HL-60 (cell line): ENCODE results near the gene PGAM2.

Source experiments
- DNase-seq, 2 experiments: peaks; one replicate each; pipeline ENCODE4 v3.0.0-alpha.2; 2010 to 2020; ENCODE audit warnings: low read depth in 1 of 2, low spot score in 1 of 2
- H3K27ac ChIP-seq: fragments of 250-450 bp; sonication (Bioruptor Pico); replicated peaks from 2 replicates; pipeline ENCODE4 v1.5.1; 2020; ENCODE audit warnings: mild to moderate bottlenecking, moderate library complexity
- H3K27me3 ChIP-seq: fragments of 250-450 bp; sonication (Bioruptor Pico); 2 replicates; pipeline ENCODE4 v1.5.1; 2021; ENCODE audit warnings: mild to moderate bottlenecking, moderate library complexity; ENCODE audit not compliant: insufficient read depth, poor library complexity, severe bottlenecking
- H3K4me3 ChIP-seq: replicated peaks from 2 replicates; pipeline ENCODE4 v1.5.1; 2011; ENCODE audit warnings: mild to moderate bottlenecking, control low read depth, low read length; ENCODE audit not compliant: insufficient read depth
- CTCF ChIP-seq: IDR thresholded peaks from one replicate; pipeline ENCODE4 v1.5.1; 2011; ENCODE audit warnings: low read length, control low read depth, inconsistent platforms; ENCODE audit not compliant: insufficient read depth
- GABPA ChIP-seq: IDR thresholded peaks from 2 replicates; pipeline ENCODE4 v1.6.1; 2012; ENCODE audit warnings: low read depth
- POLR2AphosphoS5 ChIP-seq: IDR thresholded peaks from 2 replicates; pipeline ENCODE4 v1.6.1; 2012; ENCODE audit warnings: low read depth
- SPI1 ChIP-seq: IDR thresholded peaks from 2 replicates; pipeline ENCODE4 v1.6.1; 2012; ENCODE audit warnings: low read depth, mild to moderate bottlenecking, borderline replicate concordance
- TF ChIP-seq, protein P1 (sequence below): IDR thresholded peaks from 2 replicates; pipeline ENCODE4 v1.6.1; 2012; ENCODE audit warnings: low read depth; ENCODE audit not compliant: insufficient replicate concordance

The PGAM2 gene

DNA sequence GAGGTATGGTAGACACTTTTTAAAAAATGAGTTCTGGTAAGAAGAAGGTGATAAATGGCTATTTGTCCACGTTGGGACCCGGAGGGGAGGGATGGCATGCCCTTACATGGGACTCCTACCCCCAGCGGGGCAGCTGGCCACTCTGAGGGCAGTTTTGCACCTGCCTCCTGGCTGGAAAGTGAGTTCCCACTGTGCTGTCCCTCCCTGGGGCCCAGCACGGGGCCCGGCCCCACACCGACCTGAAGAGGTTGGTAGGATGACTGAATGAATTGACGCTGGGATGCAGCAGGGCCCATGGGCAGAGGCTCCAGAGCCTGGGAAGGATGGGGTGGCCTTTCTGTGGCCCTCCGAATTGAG, 38.2 kb upstream of the PGAM2 start:
- Histone ChIP-seq H3K27ac (no peak overlapping the region), H3K27me3 (peaks cover 6% of the 10 kb centered on the region), H3K4me3 (no peak overlapping the region)
- DNase-seq = no peak
- TF ChIP-seq, protein P1, sequence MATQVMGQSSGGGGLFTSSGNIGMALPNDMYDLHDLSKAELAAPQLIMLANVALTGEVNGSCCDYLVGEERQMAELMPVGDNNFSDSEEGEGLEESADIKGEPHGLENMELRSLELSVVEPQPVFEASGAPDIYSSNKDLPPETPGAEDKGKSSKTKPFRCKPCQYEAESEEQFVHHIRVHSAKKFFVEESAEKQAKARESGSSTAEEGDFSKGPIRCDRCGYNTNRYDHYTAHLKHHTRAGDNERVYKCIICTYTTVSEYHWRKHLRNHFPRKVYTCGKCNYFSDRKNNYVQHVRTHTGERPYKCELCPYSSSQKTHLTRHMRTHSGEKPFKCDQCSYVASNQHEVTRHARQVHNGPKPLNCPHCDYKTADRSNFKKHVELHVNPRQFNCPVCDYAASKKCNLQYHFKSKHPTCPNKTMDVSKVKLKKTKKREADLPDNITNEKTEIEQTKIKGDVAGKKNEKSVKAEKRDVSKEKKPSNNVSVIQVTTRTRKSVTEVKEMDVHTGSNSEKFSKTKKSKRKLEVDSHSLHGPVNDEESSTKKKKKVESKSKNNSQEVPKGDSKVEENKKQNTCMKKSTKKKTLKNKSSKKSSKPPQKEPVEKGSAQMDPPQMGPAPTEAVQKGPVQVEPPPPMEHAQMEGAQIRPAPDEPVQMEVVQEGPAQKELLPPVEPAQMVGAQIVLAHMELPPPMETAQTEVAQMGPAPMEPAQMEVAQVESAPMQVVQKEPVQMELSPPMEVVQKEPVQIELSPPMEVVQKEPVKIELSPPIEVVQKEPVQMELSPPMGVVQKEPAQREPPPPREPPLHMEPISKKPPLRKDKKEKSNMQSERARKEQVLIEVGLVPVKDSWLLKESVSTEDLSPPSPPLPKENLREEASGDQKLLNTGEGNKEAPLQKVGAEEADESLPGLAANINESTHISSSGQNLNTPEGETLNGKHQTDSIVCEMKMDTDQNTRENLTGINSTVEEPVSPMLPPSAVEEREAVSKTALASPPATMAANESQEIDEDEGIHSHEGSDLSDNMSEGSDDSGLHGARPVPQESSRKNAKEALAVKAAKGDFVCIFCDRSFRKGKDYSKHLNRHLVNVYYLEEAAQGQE = no peak
- TF ChIP-seq CTCF = no peak
- no peak for TF ChIP-seq GABPA
- no peak for TF ChIP-seq POLR2AphosphoS5
- no peak for TF ChIP-seq SPI1

GRCh38 chr7:44102846-44103565, 37.6 kb upstream of the PGAM2 start:
- H3K4me3 ChIP-seq = no peak overlapping the region
- H3K27ac ChIP-seq = no peak overlapping the region
- peaks cover 6% of the 10 kb centered on the region for H3K27me3 ChIP-seq
- DNase-seq = no peak
- TF ChIP-seq POLR2AphosphoS5 (no peak), SPI1 (no peak), GABPA (no peak), CTCF (no peak)
- TF ChIP-seq, protein P1 = no peak

DNA sequence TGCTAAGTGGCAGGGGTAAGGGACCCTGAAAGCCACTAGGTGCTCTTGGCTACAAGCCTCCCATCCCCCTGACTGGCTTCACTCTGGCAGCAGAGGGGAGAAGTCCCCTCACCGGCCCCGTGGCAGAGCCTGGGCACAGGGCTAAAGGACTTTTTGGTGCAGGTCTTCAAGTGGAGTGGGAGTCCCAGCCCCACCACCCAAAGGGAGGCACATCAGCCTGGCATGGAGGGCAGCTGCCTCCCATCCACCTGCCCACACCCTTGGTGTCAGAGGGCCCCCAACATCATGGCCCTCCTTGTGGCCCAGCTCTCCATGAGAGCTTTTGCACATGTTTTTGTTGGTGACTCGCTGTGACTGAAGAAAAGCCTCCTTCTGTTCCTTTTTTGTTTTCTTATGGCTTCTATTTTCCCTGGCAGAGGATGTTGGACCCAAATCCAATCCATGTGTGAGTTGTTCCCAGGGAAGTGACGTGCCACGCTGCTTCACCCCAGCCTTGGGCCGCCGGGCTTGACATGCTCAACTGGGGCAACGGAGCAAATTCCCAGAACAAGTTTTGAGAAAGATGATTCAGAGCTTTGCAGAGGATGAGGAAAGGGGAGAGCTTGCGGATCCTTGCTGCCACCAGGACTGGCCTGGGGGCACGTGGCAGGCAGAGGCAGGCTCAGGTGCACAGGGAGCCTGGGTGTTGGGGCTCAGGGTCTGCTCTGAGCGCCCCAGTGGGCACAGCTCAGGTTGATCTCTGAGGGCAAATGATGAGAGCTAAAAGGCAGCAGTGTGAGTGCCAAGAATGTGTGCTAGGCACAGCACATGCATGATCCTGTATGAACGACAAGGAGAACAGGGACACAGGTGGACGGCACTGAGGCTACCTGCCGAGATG, 36.8 kb upstream of the PGAM2 start:
- DNase-seq = no peak
- Histone ChIP-seq H3K27ac (no peak overlapping the region), H3K4me3 (no peak overlapping the region), H3K27me3 (peaks cover 6% of the 10 kb centered on the region)
- TF ChIP-seq SPI1 (no peak), GABPA (no peak), CTCF (no peak), POLR2AphosphoS5 (no peak)
- TF ChIP-seq, protein P1 = no peak
